Activated effector memory CD4-positive, alpha-beta T cell treated with Interleukin-2 at 50 U/mL for 16 hours (primary cell): ENCODE results near the gene AKIP1.
"Not testable (repeated sequence)": the region's sequence is repeated elsewhere in the genome, so short reads cannot be mapped to it uniquely, and the experiment has no call there.

ENCODE experiments used
- DNase-seq: peaks from one replicate; pipeline ENCODE4 v3.0.0-alpha.2; 2020

AKIP1 gene

DNA sequence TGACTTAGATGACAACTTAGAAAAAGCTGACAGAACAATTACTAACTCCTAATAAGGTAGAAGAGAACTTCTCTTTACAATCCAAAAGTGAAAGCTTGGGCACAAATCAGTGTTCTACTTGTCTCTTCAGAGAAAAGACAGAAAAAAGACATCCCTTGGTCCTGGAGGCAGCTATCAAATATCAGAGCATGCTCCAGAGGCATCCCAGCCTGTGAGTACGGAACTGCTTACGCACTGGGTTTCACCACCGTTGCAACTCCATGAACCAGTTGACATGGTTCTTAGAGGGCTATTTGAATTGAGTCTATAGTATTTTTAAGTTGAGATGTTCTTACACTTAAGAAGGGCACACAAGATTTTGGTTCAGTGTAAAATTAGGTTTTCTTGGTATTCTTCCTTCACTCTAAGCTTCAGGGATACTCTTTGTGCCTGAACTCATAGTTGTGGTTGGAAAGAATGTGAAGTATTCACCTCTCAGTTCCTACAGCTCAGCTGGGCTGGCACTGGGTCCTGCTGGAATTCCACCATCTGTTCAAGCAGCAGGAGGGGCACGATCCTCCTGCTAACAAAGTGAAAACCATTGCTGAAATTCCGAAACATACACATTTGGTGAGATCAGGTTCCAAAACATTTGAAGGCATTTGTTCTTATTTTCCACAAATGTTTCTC lies 6.3 kb downstream of the AKIP1 start:
- no peak for DNase-seq

DNA sequence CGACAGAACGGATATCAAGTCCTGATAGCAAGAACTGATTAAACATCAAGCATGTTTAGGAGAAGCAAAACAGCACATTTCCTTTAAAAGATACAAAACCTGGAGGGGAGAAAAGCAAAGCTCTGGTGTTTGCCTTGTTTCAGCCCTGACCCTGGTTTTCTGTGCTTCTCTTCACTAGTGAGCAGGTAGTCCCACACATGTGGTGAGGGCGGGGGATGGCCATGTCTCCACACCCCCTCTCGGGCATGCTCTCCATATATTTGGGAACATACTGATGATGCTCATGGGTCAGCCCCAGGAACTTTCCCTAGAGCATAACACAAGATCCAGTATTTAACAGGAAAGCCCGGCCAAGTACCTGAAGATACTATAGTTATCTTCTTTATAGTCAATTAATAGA lies 11.7 kb downstream of the AKIP1 start:
- no peak for DNase-seq

DNA sequence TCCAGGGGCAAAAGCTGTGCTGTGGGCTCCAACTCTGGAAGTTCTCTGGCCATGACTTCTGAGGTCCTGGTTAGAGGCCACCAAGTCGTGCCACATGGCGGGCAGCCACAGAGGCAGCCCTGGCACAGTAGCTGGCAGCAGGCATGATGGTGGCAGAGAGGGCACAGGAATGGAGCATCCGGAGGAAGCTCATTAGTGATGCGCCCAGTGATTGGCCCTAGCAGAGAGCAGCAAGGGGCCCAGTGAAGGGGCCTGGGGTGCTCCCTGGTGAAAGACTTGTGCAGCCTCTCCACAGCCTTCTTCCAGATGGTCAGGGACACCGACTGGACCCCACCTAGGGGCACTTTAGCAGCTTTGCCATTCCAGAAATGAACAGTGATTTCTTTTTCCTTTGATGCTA lies 14.7 kb downstream of the AKIP1 start:
- no peak for DNase-seq

DNA sequence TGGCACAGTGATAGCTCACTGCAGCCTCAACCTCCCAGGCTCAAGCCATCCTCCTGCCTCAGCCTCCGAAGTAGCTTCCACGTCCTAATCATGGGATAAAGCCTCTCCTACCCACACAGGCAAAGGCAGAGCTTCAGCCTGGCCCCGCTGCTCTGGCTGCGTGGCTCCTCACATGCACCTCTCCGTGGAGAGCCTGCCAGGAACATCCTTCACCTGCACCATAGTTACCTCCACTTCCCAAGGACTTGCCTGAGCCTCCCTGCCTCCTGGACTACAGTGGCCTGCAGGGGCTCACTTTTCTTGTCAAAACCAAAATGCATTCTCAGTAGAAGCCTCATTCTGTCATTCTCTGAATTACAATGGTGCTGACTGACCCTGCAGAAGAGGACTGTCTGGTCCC lies 15.2 kb downstream of the AKIP1 start:
- DNase-seq, result no peak

DNA sequence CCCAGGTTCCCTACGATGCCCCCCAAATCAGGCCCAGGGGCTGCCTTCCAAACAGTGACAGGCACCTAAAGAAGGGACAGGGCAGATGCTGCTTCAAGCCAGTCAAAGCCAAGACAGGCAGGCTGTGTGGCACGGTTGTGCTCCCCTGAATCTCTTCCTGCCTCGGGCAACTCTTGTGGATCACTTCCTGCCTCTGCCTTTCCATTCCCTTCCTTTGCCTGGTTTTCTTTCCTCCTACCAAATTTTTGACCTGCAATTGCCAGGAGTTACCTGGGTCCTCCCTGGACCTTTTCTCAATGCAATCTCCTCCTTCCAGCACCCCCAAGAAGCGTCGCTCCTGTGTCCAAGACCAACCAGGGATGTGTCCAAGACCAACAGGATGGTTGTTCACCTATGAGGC lies 16.2 kb downstream of the AKIP1 start:
- no peak for DNase-seq

DNA sequence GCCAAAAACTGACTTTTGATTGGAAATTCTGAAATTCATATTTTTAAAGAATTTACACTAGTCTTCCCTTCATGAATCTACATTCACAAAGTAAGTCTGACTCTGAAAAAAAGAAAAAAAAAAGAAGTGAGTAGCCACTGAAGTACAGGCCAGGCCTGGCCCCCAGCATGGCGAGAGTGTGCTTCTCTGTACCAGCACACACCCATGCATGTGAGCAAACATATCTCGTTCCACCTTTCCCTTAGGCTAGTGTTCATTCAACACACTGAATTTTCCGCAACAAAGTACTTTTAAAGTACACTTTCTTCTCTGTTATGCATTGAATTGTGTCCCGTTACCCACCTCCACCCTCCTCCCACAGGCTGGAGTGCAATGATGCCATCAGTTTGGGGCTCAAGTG lies 17.2 kb downstream of the AKIP1 start:
- no peak for DNase-seq

DNA sequence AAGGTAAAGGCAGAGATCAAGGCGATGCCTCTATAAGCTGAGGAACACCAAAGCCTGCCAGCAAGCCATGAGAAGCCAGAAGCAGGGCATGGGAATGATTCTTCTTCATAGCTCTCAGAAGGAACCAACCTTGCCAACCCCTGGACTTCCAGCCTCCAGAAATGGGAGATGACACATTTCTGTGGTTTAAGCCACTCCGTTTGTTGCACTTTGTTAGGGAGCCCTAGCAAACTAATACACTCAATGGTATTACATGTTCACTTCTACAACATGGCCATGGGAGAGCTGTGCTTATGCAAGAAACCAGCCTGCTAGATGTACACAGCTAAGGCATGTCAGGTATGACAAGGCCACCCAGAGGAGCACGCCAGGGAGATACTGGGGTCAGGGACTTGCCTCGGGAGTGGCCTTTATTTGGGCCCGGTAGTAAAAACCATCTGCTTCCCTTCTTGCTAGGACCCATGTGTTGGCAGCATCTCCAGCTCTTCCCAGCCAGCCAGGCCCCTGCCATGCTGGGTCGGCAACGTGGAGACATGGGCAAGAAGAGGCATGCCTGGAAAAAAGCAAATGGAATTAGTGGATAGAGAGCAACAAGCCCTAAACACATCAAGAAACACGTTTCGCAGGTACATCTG lies 18.1 kb downstream of the AKIP1 start:
- no peak for DNase-seq

DNA sequence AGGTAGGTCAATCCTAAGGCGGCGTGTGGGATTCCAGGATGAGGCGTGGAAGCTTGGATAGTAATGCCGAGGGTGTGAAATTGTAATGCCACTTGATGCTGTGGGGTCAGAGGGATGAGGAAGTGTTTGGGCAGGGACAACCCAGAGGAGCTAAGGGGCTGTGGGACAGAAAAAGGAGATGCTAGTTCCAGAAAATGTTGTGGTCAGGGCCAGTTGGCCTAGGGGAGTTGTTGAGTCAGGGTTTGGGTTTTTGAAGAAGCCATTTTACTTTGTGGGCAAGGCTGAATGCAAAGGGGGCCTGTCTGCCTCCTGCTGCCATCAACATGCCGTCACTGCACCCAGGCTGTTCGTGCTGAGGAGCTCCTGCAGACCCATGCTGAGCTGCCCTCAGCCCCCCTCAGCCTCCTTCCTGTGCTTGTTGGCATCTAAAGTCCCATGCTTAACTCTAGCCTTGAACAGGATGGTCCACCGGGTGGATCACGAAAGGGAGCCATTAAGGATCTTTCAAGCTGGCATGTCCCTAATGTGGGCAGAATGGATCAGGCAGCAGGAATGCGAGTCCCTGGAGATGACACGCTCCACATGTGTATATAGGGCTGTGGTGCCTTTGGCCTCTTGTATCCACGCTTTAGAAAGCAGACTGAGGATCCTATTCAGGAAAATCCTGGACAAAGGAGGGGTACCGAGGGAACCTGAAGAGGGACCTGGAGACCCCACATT lies 19.6 kb downstream of the AKIP1 start:
- no peak for DNase-seq

DNA sequence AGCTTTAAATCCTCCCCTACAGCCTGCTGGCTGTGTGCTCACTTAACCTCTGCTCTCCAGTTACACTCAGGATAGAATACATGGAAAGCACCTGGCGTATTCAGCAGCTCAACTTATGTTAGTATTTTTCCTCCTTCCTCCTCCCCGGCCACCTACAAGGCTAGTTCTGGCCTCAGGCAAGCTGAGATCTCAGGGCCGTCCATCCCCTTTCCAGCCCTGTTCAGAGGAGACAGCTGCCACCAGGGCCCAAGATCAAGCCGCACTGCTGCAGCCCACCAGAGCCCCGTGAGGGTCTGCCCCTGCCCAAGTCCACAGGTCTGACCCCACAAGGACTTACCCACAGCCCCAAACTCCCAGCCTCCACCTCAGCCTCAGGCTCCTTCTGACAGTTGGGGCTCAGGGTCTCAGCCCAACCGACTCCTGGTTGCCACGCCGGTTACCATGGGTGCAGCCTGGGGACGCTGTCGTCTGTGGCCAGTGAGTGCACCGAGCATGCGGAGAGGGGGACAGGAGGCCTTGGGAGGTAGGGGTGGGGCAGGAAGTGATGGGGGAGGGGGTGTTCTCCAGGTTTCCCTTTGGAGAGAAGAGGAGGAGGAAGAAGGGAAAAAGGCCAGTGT lies 21.7 kb downstream of the AKIP1 start, which contains the start of gene C11orf16:
TSS of gene C11orf16 (minus strand) at position 384 of the 617 bp plus-strand sequence. CDS start 639 bp downstream, outside the sequence.
- DNase-seq, result no peak

DNA sequence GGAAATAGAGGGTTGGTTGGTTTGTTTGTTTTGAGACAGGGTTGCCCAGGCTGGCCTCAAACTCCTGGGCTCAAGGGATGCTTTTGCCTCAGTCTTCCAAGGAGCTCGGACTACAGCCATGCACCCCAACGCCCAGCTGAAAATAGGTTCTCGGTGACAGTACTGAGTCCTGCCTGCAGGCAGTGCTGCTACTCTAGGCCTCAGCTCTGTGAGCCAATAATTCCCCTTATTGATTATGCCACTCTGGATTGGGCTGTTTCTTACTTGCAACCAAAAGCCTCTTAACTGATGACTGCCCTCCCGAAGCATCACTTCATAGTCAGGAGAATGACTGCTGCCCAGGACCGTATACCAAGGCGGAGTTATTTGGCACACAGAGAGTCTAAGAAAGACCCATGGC lies 22.9 kb downstream of the AKIP1 start:
- DNase-seq, result no peak

DNA sequence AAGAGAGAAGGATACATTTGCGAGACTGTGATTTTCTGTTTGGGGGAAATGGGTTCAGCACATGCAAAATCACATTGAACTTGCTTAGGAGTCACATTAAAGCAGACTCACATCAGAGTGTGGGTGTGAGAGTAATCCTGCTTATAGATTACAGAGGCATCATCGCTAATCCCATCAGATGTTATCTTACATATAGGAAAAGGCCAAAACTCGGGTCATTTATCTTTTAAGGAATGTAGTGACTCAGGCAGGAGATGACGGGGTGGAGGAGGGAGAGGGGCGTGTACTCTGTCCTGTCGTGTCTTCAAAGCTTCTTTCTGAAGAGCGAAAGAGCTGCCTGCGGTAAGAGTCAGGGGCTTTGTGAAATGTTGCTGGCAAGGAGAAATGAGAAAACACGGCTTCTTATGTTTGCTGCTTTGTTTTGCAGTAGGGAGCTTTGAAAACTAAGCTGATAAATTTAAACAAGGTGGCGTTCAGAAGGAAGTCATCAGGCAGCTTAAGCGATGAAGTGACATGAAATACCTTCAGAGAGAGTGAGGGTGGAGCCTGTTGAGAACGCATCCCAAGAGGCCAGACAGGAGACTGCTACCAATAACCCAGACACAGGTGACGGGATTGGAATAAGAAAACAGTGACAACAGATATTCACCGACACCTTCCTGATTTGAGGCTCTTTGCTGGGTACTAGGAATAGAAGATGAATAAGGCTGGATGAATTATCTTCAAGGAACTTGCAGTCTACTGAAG lies 23.9 kb downstream of the AKIP1 start:
- DNase-seq, result no peak

DNA sequence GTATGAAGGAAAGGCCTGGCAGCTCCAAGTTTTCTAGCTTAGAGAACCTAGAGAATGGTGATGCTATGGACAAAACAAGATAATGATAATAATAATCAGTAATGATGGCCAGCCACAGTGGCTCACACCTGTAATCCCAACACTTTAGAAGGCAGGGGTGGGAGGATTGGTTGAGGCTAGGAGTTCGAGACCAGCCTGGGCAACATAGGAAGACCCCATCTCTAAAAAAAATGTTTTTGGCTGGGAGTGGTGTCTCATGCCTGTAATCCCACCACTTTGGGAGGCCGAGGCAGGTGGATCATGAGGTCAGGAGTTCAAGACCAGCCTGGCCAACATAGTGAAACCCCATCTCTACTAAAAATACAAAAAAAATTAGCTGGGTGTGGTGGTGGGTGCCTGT lies 24.8 kb downstream of the AKIP1 start:
- not testable (repeated sequence) for DNase-seq

DNA sequence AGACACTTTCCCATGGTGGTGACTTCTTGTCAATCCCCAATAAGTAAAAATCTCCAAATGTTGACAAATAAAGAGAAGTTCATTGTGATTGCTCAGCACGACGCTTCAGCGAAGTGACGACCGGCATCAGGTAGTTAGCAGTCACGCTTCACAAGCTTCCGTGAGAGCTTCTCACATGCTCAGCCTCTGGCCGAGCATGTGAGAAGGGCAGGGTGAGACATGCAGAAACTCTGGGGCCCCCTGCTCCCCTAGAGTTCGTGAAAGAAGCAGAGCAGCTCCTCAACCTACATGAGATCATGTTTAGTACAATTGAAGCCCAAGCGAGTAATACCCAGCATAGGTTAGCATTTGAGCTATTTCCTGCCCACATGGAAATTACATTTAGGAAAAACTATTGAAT lies 26.2 kb downstream of the AKIP1 start:
- DNase-seq, result no peak

DNA sequence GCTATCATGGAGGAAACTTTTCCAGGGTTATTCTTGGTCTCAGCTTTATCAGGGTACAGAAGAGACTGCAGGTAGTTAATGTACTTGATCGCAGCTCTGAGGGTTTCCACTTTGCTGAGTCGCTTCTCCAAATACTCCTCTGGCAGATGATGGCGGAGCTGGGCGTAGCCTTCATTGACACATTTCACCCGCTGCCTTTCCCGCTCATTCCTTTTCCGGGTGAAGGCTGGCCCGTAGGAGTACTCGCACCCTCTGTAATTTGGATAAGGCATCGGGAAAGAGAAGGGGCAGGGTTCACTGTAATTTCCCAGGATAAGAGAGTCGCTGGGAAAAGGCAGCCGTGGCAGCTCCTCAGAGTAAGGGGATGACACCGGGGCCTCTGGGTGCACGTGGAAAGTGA lies 26.7 kb downstream of the AKIP1 start:
- no peak for DNase-seq

DNA sequence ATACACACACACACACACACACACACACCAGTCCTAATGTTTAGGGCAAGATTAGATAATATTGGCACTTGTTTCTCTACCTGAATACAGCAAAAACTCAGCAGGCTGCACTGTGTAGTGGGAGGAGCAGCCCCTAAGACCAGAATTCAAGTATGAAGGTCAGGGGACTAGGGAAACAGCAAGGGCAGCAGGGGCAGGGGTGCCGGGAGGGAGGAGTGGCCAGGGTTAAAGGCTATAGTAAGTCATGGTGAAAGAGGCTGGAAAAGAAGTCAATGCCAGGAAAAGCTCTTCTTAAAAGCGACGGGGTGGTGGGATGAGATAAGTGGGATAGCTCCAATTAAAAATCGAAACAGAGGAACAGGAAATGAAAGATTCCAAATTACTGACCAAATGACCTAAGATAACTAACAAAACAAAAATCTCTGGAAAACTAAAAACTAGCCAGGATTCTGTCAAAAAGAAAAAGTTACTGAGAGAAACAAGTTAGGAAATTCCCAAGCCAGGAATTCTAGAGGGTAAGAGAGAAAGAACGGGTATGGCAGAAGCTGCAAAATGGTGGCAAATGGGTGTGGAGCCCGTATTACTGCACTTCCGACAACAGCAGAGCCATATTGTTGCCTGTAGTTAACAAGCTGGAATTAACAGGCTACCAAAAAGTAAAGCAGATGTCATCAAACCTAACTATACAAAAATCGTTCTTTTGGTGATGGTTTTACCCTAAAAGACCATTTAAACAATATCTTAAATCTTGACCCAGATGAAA lies 30.5 kb downstream of the AKIP1 start:
- DNase-seq, result no peak

DNA sequence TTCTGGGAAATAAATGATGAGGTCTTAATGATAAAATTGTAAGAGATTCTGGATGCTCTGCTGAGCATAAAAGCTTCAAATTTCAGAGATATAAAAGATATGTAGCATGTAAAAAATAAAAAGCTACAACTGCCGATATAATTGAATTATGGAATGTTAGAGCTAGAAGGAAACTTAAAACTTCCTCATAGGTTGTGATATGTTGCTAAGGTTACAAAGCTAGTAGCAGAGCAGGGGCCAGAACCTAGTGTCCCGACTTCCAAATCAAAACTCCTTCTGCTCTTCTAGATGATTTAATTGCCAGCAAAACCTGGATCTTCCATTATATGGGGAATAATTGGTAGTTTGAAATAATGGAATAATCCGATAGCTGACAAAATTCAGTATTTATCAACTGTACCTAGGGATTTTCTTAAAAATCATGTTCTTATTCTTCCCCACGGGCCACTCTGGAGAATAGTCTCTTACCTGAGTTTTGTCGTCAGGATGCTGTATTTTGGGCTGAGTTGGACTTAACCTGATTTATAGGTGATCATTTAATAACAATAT lies 31.6 kb downstream of the AKIP1 start, which contains the start of gene ASCL3:
TSS of gene ASCL3 (minus strand) at position 499 of the 549 bp plus-strand sequence. CDS start 4,855 bp downstream, outside the sequence.
- no peak for DNase-seq

DNA sequence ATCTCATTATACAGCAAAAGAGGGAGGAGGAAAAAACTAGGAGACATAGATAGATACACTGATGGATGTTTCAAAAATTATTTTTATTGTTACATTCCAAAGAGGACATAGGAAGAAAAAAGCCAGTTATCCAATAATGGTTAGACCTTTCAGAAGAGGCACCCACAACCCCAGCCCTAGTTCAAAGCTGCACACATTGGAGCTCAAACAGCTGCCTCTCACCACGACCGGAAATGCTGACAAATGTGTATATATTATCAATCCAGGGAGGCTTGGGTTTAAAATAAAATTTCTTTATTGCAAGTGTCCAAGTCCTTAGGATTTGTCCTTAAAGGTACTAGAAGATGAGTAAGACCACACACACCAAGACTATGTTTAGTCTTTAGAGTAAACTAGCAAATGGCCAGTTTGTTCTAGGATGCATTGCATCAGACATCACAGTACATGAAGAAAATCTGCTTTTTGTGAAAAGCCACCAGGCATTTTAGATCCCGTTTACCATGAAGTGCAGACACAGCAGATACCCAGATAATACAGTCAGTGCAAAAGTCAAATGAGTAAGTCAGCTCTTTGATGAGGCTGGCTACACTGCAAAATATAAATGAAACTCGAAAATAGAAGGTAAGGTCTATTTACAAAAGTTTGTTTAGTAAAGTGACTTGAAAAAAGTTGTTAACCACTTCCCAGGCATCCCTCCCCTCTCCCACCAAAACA lies 36.4 kb downstream of the AKIP1 start:
- no peak for DNase-seq

DNA sequence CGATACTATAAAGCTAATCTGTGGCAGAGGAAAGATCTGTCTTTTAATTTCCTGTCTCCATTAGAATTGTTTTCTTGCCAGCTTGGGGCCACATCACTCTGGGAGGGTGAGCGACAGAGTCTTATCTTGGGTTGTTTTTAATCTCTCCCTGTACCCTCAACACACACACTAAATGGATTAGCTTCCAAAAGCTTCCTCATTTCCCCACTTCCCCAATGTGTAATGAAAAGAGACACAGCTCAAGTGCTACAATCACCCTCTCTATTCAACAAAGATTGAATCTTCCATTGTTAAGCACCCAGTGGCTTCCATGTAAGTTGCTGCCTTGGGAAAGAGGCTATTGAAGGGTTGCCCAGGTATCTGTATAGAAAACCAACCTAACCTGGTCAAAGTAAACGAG lies 37.9 kb downstream of the AKIP1 start:
- DNase-seq, result no peak

DNA sequence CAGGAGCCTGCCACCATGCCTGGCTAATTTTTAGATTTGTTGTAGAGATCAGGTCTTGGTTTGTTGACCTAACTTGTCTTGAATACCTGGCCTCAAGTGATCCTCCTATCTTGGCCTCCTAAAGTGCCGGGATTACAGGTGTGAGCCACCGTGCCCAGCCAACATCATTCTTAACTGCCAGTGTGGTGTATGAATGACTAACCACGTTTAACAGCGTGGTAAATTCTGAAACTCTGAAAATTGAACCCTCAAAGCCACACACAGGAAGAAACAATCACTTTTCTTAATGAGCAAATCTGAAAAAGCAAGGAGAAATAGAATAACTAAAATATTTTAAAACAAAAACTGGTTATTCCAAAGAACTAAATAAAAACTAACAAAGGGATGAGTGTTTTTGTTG lies 45.9 kb downstream of the AKIP1 start:
- no peak for DNase-seq

DNA sequence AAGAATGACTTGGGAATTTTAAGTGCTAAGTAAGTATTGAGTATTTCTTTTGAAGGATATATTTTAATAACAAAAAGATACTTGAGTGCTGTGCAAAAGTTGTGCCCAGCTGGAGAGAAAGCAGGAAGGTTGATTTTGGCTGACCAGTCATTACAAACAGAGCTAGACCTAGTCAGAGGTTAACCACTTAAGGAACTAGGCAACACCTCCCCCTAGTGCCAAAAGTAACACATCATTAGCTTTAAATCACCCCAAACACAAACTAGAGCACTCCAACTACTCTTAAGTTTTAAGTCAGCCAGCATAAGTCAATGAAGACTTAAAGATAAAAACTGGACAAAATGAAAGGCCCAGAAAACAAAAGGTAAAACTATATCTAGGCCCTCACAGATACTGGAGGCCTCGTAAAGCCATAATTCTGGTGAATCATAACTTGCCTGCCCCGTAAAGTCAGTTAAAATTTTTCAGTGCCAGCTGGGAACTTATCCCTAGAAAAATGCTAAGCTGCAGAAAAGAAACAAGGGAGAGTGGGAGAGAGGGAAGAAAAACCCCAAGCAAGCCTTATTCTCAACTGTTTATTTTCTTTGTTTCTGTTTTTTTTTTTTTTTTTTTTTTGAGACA lies 48.7 kb downstream of the AKIP1 start:
- DNase-seq, result no peak

DNA sequence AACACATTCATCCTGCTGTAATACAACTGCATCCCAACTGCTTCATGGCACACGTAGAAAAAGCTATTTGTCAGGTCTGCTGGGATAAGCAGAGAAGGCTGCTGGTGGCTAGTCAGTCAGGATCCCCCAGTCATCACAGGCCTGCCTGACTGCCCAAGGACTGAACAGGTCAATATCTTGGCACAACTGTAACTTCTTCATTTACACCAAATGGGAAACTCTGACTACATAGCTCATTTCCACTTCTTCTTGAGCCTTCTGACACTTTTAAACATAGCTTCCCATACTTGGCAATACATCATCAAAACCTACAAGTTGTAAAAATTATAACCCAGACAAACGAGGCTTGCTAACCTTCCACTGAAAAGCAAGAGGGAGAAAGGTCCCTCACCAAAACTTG lies 50.4 kb downstream of the AKIP1 start:
- no peak for DNase-seq
